ENCODE data around the gene ABHD12.

The ABHD12 gene

GRCh38 chr20:25304025-25304549, 86.5 kb downstream of the ABHD12 start:
- no peak overlapping the region for H3K4me3 ChIP-seq (ENCODE audit: insufficient read depth, low read length, poor library complexity, severe bottlenecking)
- H3K4me2 ChIP-seq (ENCODE audit: low read depth, low read length, poor library complexity, severe bottlenecking), result no peak overlapping the region
- no peak overlapping the region for H3K9ac ChIP-seq (ENCODE audit: low read length)
- no peaks in the 10 kb centered on the region for H3K27me3 ChIP-seq (ENCODE audit: low read length)
- H3K9me3 ChIP-seq (ENCODE audit: insufficient read depth, low read length), result no peaks in the 10 kb centered on the region
- H3K79me2 ChIP-seq (ENCODE audit: insufficient read depth, low read length), result no peaks in the 10 kb centered on the region
- no peak overlapping the region for H3K27ac ChIP-seq (ENCODE audit: low read depth, low read length)
- TF ChIP-seq, protein P1, sequence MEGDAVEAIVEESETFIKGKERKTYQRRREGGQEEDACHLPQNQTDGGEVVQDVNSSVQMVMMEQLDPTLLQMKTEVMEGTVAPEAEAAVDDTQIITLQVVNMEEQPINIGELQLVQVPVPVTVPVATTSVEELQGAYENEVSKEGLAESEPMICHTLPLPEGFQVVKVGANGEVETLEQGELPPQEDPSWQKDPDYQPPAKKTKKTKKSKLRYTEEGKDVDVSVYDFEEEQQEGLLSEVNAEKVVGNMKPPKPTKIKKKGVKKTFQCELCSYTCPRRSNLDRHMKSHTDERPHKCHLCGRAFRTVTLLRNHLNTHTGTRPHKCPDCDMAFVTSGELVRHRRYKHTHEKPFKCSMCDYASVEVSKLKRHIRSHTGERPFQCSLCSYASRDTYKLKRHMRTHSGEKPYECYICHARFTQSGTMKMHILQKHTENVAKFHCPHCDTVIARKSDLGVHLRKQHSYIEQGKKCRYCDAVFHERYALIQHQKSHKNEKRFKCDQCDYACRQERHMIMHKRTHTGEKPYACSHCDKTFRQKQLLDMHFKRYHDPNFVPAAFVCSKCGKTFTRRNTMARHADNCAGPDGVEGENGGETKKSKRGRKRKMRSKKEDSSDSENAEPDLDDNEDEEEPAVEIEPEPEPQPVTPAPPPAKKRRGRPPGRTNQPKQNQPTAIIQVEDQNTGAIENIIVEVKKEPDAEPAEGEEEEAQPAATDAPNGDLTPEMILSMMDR (IDR thresholded peaks at IDR 0.05; ENCODE audit: insufficient read depth, low read length, poor library complexity, severe bottlenecking), result no peak
- no peak for TF ChIP-seq EZH2phosphoT487 (conservative IDR thresholded peaks at IDR 0.05; ENCODE audit: low read length)
- H2AFZ ChIP-seq (ENCODE audit: low read depth, low read length, severe bottlenecking), result no peak overlapping the region
- no peaks in the 10 kb centered on the region for H4K20me1 ChIP-seq (ENCODE audit: low read depth, low read length)
- H3K9me2 ChIP-seq (replicated peaks; ENCODE audit: insufficient read depth, low read length), result no peaks in the 10 kb centered on the region
- H3F3A ChIP-seq (ENCODE audit: insufficient read depth), result no peaks in the 10 kb centered on the region
- no peaks in the 10 kb centered on the region for H3K36me3 ChIP-seq (ENCODE audit: low read length)

DNA sequence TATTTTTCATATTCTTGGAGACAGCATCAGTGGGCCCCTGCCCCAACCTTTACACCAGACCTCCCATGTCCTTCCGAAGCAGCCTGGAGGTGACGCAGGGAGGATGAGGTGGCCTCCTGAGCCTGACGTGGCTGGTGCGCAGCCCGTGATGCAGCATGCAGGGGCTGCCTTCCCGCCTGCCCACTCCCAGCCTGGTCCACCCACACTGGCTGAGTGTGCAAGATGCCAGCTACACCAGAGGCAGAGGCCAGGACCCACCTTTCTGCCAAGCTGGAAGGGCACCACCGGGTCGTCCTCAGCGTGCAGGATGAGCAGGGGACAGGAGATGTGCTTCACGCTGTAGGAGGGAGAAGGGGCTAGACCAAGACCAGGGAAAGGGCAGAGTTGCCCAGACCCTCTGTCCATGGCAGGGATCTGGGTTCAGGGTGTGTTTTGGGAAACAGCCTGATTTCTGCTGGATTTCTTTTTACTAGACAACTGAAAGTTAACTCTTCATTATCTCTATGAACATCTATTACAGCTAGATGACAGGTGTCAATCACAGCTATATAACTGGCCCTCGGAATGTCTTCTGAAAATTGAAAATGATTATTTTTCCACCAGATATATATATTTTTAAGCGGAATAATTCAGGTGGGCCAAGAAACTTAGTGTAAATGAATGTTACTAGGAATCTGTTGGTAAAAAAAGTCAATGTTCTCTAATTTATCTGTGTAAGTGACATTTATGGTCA, 87.2 kb downstream of the ABHD12 start:
- no peaks in the 10 kb centered on the region for H3F3A ChIP-seq (ENCODE audit: insufficient read depth)
- no peak overlapping the region for H3K4me3 ChIP-seq (ENCODE audit: insufficient read depth, low read length, poor library complexity, severe bottlenecking)
- no peak overlapping the region for H3K27ac ChIP-seq (ENCODE audit: low read depth, low read length)
- no peaks in the 10 kb centered on the region for H3K36me3 ChIP-seq (ENCODE audit: low read length)
- no peak overlapping the region for H3K9ac ChIP-seq (ENCODE audit: low read length)
- no peak overlapping the region for H3K4me2 ChIP-seq (ENCODE audit: low read depth, low read length, poor library complexity, severe bottlenecking)
- H3K27me3 ChIP-seq (ENCODE audit: low read length), result no peaks in the 10 kb centered on the region
- H3K79me2 ChIP-seq (ENCODE audit: insufficient read depth, low read length), result no peaks in the 10 kb centered on the region
- H3K9me3 ChIP-seq (ENCODE audit: insufficient read depth, low read length), result no peaks in the 10 kb centered on the region
- TF ChIP-seq, protein P1 (IDR thresholded peaks at IDR 0.05; ENCODE audit: insufficient read depth, low read length, poor library complexity, severe bottlenecking), result no peak
- no peak for TF ChIP-seq EZH2phosphoT487 (conservative IDR thresholded peaks at IDR 0.05; ENCODE audit: low read length)
- no peak overlapping the region for H2AFZ ChIP-seq (ENCODE audit: low read depth, low read length, severe bottlenecking)
- no peaks in the 10 kb centered on the region for H4K20me1 ChIP-seq (ENCODE audit: low read depth, low read length)
- no peaks in the 10 kb centered on the region for H3K9me2 ChIP-seq (replicated peaks; ENCODE audit: insufficient read depth, low read length)

GRCh38 chr20:25302596-25302995, 88.0 kb downstream of the ABHD12 start:
- Histone ChIP-seq H3K79me2 (ENCODE audit: insufficient read depth, low read length) (no peaks in the 10 kb centered on the region), H3K9ac (ENCODE audit: low read length) (no peak overlapping the region), H3K27me3 (ENCODE audit: low read length) (no peaks in the 10 kb centered on the region), H3F3A (ENCODE audit: insufficient read depth) (no peaks in the 10 kb centered on the region), H3K9me2 (replicated peaks; ENCODE audit: insufficient read depth, low read length) (no peaks in the 10 kb centered on the region), H3K36me3 (ENCODE audit: low read length) (no peaks in the 10 kb centered on the region), H3K4me2 (ENCODE audit: low read depth, low read length, poor library complexity, severe bottlenecking) (no peak overlapping the region), H3K9me3 (ENCODE audit: insufficient read depth, low read length) (no peaks in the 10 kb centered on the region), H2AFZ (ENCODE audit: low read depth, low read length, severe bottlenecking) (no peak overlapping the region), H3K4me3 (ENCODE audit: insufficient read depth, low read length, poor library complexity, severe bottlenecking) (no peak overlapping the region), H4K20me1 (ENCODE audit: low read depth, low read length) (no peaks in the 10 kb centered on the region), H3K27ac (ENCODE audit: low read depth, low read length) (no peak overlapping the region)
- TF ChIP-seq, protein P1 (IDR thresholded peaks at IDR 0.05; ENCODE audit: insufficient read depth, low read length, poor library complexity, severe bottlenecking), result no peak
- no peak for TF ChIP-seq EZH2phosphoT487 (conservative IDR thresholded peaks at IDR 0.05; ENCODE audit: low read length)

Data from SU-DHL-6 (cell line).